ENCODE measurements around the gene LRRC59. TPM values are rescaled to one million over a fixed set of nuclear protein-coding genes. Genes with fewer than 3 reads are reported as not detected.
A peak's percentile ranks its signal among the peaks of the same experiment; 100 is the strongest.

LRRC59 gene
- total RNA-seq, 6 donors from 2014 or later, result 19.9 to 135 (median 67.0) TPM

DNA sequence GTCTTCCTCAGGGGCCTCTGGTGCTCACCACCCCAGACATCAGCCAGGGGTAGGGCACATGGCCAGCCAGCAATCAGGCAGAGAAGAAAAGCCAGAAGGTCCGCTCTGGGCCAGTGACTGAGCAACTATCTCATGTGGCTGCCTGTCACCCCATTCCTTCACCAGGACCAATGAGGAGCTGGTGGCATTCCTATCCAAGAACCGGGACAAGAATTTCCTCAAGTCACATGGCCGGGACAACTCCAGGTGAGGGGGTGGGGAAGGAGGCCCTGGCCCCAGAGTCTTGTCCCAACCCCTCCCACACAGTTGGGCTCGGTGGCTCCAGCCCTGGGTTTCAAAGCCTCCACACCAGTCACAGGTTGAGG, 42.0 kb downstream of the LRRC59 start:
- TF ChIP-seq POLR2A (IDR thresholded peaks at IDR 0.05) (no peak), CTCF (IDR thresholded peaks at IDR 0.05) (no peak), EP300 (IDR thresholded peaks at IDR 0.05) (no peak), POLR2AphosphoS5 (IDR thresholded peaks at IDR 0.05) (no peak)
- Histone ChIP-seq H3K36me3 (peaks cover 10 to 74% (median 64%) of the 10 kb centered on the region in 4 donors), H3K4me3 (no peak overlapping the region), H3K4me1 (no peaks in the 10 kb centered on the region), H3K27ac (no peak overlapping the region), H3K9me3 (no peaks in the 10 kb centered on the region), H3K27me3 (no peaks in the 10 kb centered on the region)
- ATAC-seq (ENCODE audit: low FRiP score in 2 of 2) (no peak), DNase-seq (no peak)
- 89 to 92% methylated on average over 4 of the region's 4 CpGs for WGBS, 2 donors

- Histone ChIP-seq H3K4me1 (no peaks in the 10 kb centered on the region), H3K4me3 (no peak overlapping the region), H3K36me3 (peaks cover 10 to 68% (median 59%) of the 10 kb centered on the region in 4 donors), H3K9me3 (no peaks in the 10 kb centered on the region), H3K27ac (no peak overlapping the region), H3K27me3 (no peaks in the 10 kb centered on the region)
- WGBS, 2 donors, result 97 to 100% methylated on average over 2 to 13 of the region's 13 CpGs
- peak in 1 of 2 donors; percentile 47 for DNase-seq
- TF ChIP-seq CTCF (IDR thresholded peaks at IDR 0.05) (no peak), EP300 (IDR thresholded peaks at IDR 0.05) (no peak), POLR2A (IDR thresholded peaks at IDR 0.05) (no peak), POLR2AphosphoS5 (IDR thresholded peaks at IDR 0.05) (no peak)
- no peak for ATAC-seq (ENCODE audit: low FRiP score in 2 of 2)
These were observed 42.5 kb downstream of the LRRC59 start for GRCh38 chr17:50354776-50355175.

DNA sequence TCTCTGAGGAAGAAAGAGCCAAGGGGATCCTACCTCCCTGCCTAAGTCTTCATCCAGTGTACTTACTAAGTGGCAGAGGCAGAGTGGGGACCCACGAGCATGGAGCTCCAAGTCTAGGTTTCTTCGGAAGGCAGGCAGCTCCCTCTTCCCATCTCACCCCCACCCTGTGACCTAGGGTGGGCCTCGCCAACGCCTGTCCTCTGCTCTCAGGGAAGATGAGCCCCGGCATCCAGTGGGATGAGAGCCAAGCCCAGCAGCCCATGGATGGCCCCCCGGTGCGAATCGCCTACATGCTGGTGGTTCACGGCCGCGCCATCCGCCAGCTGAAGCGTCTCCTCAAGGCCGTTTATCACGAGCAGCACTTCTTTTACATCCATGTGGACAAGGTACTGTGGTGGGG, 43.1 kb downstream of the LRRC59 start:
- TF ChIP-seq CTCF (IDR thresholded peaks at IDR 0.05) (no peak), EP300 (IDR thresholded peaks at IDR 0.05) (no peak), POLR2A (IDR thresholded peaks at IDR 0.05) (no peak), POLR2AphosphoS5 (IDR thresholded peaks at IDR 0.05) (no peak)
- H3K9me3 ChIP-seq, result no peaks in the 10 kb centered on the region
- no peak overlapping the region for H3K4me3 ChIP-seq
- 97 to 98% methylated on average over 5 to 15 of the region's 15 CpGs for WGBS, 2 donors
- no peaks in the 10 kb centered on the region for H3K4me1 ChIP-seq
- H3K27ac ChIP-seq, result no peak overlapping the region
- H3K36me3 ChIP-seq, result peaks cover 10 to 62% (median 53%) of the 10 kb centered on the region in 4 donors
- no peaks in the 10 kb centered on the region for H3K27me3 ChIP-seq
- ATAC-seq (ENCODE audit: low FRiP score in 2 of 2), result no peak
- DNase-seq, result peak in 1 of 2 donors; percentile 63

DNA sequence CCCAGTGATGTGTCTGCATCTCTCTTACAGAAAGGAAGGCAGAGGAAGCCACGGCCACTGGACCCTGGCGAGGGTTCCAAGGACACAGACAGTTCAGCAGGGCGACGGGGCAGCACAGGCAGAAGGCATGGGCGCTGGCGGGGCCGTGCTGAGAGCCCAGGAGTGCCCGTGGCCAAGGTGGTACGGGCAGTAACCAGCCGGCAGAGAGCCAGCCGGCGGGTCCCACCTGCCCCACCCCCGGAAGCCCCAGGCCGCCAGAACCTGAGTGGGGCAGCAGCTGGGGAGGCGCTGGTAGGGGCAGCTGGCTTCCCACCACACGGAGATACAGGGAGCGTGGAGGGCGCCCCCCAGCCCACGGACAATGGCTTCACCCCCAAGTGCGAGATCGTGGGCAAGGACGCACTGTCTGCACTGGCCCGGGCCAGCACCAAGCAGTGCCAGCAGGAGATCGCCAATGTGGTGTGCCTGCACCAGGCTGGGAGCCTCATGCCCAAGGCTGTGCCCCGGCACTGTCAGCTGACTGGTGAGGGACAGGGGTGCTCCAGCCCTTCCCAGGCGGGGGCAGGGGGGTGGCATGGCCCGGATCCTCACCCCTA, 43.6 kb downstream of the LRRC59 start:
- Histone ChIP-seq H3K4me3 (no peak overlapping the region), H3K4me1 (peaks cover 0 to 3% (median under 1%) of the 10 kb centered on the region in 4 donors), H3K9me3 (no peaks in the 10 kb centered on the region), H3K27ac (no peak overlapping the region), H3K36me3 (peaks cover 10 to 57% (median 49%) of the 10 kb centered on the region in 4 donors), H3K27me3 (no peaks in the 10 kb centered on the region)
- DNase-seq (peak in 1 of 2 donors; percentile 71), ATAC-seq (ENCODE audit: low FRiP score in 2 of 2) (no peak)
- 95 to 96% methylated on average over 15 to 27 of the region's 27 CpGs for WGBS, 2 donors
- no peak for TF ChIP-seq POLR2AphosphoS5 (IDR thresholded peaks at IDR 0.05)
- TF ChIP-seq POLR2A (IDR thresholded peaks at IDR 0.05), result no peak
- no peak for TF ChIP-seq EP300 (IDR thresholded peaks at IDR 0.05)
- TF ChIP-seq CTCF (IDR thresholded peaks at IDR 0.05), result no peak

Measured in upper lobe of left lung (tissue), 6 donors.